Activated naive CD4-positive, alpha-beta T cell treated with anti-CD3 and anti-CD28 coated beads, Interleukin-2, amount 50 U/mL, for 16 hours (primary cell): ENCODE data around the gene SPTB.

Experiments used
- DNase-seq: peaks from one replicate; pipeline ENCODE4 v3.0.0-alpha.2; 2020

The SPTB gene

GRCh38 chr14:64704143-64704742, 175.5 kb downstream of the SPTB start, which contains the start of gene PLEKHG3:
TSS of gene PLEKHG3 (plus strand) at chr14:64704424. CDS start at chr14:64727632, 23,208 bp downstream.
- DNase-seq: peak; percentile 23

DNA sequence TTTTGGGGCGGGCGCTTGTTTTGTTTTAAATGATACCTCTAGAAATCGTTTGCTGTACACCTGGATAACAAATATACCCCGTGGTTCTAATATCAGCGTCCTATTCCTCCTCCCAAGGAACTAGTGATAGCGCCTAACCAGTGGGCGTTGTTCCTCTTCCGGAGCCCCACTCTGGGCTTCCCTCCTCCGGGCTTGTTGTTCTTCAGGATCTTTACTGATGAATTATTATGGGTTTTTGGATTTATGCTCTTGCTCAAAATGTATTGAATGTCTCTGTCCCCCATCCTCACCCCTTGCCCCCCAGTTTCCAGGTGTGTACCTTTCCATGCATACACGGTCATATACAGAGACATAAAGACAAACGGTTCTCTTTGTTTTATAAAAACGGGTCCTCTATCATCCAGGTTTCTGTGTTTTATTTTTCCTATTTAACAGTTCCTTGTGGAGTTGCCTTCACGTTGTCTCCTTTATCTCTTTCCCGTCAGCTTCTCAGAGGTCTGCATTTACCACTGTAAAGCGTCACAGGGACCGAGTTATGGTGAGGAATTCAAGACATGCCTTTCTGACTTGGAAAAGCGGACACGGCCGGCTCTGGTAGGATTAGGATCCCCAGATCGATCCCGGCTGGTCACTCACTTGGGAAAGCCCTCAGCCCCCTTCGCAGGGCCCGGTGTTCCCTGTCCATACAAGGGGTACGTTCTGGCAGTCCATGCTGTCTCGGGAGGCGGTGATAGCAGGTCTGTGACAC, 176.1 kb downstream of the SPTB start:
- no peak for DNase-seq

DNA sequence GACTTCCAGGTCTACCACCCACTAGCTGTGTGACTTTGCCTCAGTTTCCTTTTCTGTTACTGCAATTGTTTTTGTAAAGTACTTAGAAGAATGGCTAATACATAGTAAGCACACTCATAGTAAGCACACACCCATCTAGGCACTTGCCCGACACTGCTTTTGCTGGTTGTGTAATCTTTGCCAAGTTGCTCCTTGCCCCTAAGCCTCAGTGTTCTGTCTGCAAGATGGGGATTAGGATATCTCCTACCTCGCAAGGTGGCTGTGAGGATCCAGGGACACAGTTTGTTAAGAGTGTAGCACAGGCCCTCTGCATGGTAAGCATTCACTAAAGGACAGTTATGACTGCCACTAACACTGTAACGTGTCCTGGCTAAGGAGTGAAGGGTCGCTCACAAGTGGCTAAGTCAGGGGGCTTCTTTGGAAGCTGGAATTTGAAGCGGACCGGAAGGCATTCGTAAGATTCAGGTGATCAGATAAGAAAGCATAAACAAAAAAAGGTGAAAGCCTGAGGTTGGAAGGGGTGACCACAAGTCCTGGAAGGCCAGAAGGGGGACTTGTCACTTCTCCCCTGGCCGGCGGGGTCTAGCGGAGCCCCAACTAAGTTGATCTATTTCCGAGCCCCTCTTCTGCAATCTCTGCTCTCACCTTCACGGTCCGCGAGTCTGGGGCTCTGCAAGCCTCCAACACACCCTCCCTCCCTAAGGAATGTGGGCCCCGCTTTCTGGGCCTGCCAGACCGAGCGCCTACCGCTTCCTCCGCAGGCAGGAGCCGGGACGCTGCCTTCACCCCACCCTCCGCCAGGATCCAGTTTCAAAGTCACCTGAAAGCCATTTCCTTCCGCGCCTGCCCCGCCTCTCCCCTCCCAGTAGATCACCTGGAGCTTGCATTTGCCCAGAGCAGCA, 177.0 kb downstream of the SPTB start:
- no peak for DNase-seq

DNA sequence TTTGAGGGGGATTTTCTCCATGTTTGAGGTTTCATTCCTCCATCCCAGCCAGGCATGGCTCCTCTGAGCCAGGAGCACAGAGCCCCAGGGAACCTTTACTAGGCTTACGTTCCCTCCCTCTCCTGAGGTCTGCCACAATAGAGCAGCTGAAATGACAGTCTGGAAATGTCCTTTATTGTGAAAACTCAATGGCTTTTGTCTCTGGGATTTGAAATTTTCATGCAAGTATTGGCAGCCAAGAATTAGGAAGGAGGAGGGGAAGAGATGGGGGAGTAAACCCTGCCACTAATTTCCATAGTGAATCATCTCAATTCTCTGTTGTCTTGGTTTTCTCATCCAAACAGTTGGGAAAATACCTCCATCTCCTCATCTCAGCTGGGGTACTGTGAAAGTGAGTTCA, 178.0 kb downstream of the SPTB start:
- DNase-seq: no peak

GRCh38 chr14:64700894-64701293, 178.8 kb downstream of the SPTB start:
- no peak for DNase-seq

DNA sequence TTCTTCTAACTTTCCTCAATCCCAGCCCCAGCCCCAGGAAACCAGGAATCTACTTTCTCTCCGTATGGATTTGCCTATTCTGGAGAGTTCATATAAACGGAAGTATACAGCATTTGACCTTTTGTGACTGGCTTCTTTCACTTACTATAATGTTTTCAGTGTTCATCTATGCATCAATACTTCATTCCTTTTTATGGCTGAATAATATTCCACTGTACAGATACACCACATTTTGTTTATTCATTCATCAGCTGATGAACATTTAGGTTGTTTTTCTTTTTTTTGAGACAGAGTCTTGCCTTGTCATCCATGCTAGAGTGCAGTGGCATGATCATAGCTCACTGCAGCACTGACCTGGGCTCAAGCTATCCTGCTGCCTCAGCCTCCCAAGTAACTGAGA, 179.4 kb downstream of the SPTB start:
- no peak for DNase-seq

DNA sequence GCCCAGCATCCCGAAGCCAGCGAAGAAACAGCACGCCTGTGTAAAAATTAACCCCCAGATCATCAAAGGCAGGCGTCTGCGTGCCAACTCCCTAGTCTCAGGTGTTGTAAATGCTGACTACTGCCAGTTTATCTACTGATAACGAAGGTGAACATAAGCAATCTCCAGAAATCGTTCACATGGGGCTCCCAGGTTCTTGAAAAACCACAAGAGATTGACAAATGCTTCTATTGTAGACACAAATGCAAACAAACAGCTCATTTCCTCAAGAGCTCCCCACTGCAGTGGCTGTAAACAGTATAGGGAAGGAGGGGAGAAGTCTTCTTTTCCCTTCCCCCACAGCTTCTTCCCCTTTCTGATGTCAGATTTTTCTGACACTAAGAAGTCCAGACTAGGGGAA, 180.8 kb downstream of the SPTB start:
- no peak for DNase-seq

DNA sequence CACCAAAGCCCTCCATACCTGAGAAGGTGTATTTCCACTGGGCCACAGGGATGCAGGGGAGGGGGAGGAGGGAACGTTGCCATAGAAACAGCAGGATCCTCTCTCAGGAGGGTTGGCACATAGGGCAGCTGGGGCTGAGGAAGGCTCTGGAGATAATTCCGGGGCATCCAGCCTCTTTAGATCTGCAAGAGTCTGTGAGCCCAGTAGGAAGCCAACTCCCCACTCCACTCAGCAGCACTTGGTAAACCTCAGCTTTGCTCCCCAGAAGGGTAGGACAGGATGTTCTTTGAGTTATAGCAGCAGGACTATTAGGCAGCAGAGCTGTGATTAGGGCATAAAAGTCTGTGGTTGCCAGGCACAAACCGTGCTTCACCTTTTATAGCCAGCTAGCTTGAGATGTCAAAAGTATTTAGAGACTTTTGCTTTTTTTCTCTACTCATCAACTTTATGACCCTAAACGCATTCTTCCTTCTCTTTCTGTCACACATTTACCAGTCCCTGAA, 183.3 kb downstream of the SPTB start:
- no peak for DNase-seq
